ENCODE data around the gene PRKCI. TPM values are rescaled to one million over a fixed set of nuclear protein-coding genes. Genes with fewer than 3 reads are reported as not detected.

The PRKCI gene
- total RNA-seq, 1 donor from 2014 or later: 15.9 TPM

Other genes starting within 250 kb of the PRKCI start
- gene GPR160, start 184.4 kb upstream of the PRKCI start, total RNA-seq: 0.54 TPM
- gene PHC3, start 40.7 kb upstream of the PRKCI start, total RNA-seq: 40.3 TPM
- 14.7 TPM for gene SKIL, start 135.3 kb downstream of the PRKCI start, total RNA-seq
- gene CLDN11, start 196.4 kb downstream of the PRKCI start, total RNA-seq: 2.6 TPM

Data from Right ventricle myocardium superior (tissue), 1 donor.